T-helper 1 cell treated with Interleukin-12 subunit alpha and Interleukin-12 subunit beta and Interleukin-4 antibody, amounts not matched to agents 30 μg/mL and 1 μg/mL, for 36 hours (primary cell): ENCODE results near the gene SERPINA9.
"Not testable (repeated sequence)": the region's sequence is repeated elsewhere in the genome, so short reads cannot be mapped to it uniquely, and the experiment has no call there.

Experiments
- H3K27ac Mint-ChIP-seq: one replicate; pipeline ENCODE4 v1.8.0; 2021; ENCODE audit warnings: mild to moderate bottlenecking, mixed read lengths
- H3K27me3 Mint-ChIP-seq: one replicate; pipeline ENCODE4 v1.8.0; 2021; ENCODE audit warnings: low read depth, mixed read lengths
- H3K36me3 Mint-ChIP-seq: one replicate; pipeline ENCODE4 v1.8.0; 2021; ENCODE audit warnings: low read depth, mixed read lengths
- H3K4me1 Mint-ChIP-seq: one replicate; pipeline ENCODE4 v1.8.0; 2021; ENCODE audit warnings: low read depth, mixed read lengths
- H3K4me3 Mint-ChIP-seq: one replicate; pipeline ENCODE4 v1.8.0; 2021; ENCODE audit warnings: mild to moderate bottlenecking, moderate library complexity, mixed read lengths
- H3K9me3 Mint-ChIP-seq: one replicate; pipeline ENCODE4 v1.8.0; 2021; ENCODE audit warnings: mixed read lengths

SERPINA9 gene

GRCh38 chr14:94476023-94476422 is at the start of gene SERPINA9:
SERPINA9 (minus strand) TSS chr14:94476197; CDS start chr14:94469840, 6,357 bp downstream.
- H3K4me3 Mint-ChIP-seq, result no peak within 1 kb of the TSS
- H3K36me3 Mint-ChIP-seq, result no peaks in the 10 kb centered on the region
- H3K27ac Mint-ChIP-seq, result no peak within 1 kb of the TSS
- no peaks in the 10 kb centered on the region for H3K4me1 Mint-ChIP-seq
- H3K9me3 Mint-ChIP-seq, result peaks cover 18% of the 10 kb centered on the region
- H3K27me3 Mint-ChIP-seq, result no peaks in the 10 kb centered on the region

GRCh38 chr14:94524093-94524492 is 48.1 kb upstream of the SERPINA9 start:
- Mint-ChIP-seq H3K4me1 (no peaks in the 10 kb centered on the region), H3K36me3 (no peaks in the 10 kb centered on the region), H3K4me3 (no peak overlapping the region), H3K27me3 (no peaks in the 10 kb centered on the region), H3K9me3 (no peaks in the 10 kb centered on the region), H3K27ac (no peak overlapping the region)

GRCh38 chr14:94523265-94523664 is 47.3 kb upstream of the SERPINA9 start:
- no peak overlapping the region for H3K4me3 Mint-ChIP-seq
- no peaks in the 10 kb centered on the region for H3K36me3 Mint-ChIP-seq
- no peak overlapping the region for H3K27ac Mint-ChIP-seq
- no peaks in the 10 kb centered on the region for H3K9me3 Mint-ChIP-seq
- H3K27me3 Mint-ChIP-seq, result no peaks in the 10 kb centered on the region
- H3K4me1 Mint-ChIP-seq, result no peaks in the 10 kb centered on the region

GRCh38 chr14:94522115-94522724 is 46.2 kb upstream of the SERPINA9 start:
- Mint-ChIP-seq H3K4me3 (no peak overlapping the region), H3K27ac (no peak overlapping the region), H3K4me1 (no peaks in the 10 kb centered on the region), H3K36me3 (no peaks in the 10 kb centered on the region), H3K27me3 (no peaks in the 10 kb centered on the region), H3K9me3 (no peaks in the 10 kb centered on the region)

- H3K4me1 Mint-ChIP-seq, result no peaks in the 10 kb centered on the region
- H3K27me3 Mint-ChIP-seq, result no peaks in the 10 kb centered on the region
- H3K4me3 Mint-ChIP-seq, result no peak overlapping the region
- H3K9me3 Mint-ChIP-seq, result no peaks in the 10 kb centered on the region
- H3K36me3 Mint-ChIP-seq, result no peaks in the 10 kb centered on the region
- no peak overlapping the region for H3K27ac Mint-ChIP-seq
These were observed 45.5 kb upstream of the SERPINA9 start for GRCh38 chr14:94521375-94522114.

GRCh38 chr14:94517641-94518257 is 41.8 kb upstream of the SERPINA9 start:
- Mint-ChIP-seq H3K36me3 (no peaks in the 10 kb centered on the region), H3K9me3 (no peaks in the 10 kb centered on the region), H3K27me3 (no peaks in the 10 kb centered on the region), H3K4me3 (no peak overlapping the region), H3K4me1 (no peaks in the 10 kb centered on the region), H3K27ac (no peak overlapping the region)

- Mint-ChIP-seq H3K4me3 (no peak overlapping the region), H3K4me1 (no peaks in the 10 kb centered on the region), H3K9me3 (no peaks in the 10 kb centered on the region), H3K36me3 (no peaks in the 10 kb centered on the region), H3K27ac (no peak overlapping the region), H3K27me3 (no peaks in the 10 kb centered on the region)
These were observed 41.2 kb upstream of the SERPINA9 start for GRCh38 chr14:94517248-94517640.

- Mint-ChIP-seq H3K27ac (no peak overlapping the region), H3K36me3 (no peaks in the 10 kb centered on the region), H3K4me3 (no peak overlapping the region), H3K27me3 (no peaks in the 10 kb centered on the region), H3K4me1 (no peaks in the 10 kb centered on the region), H3K9me3 (no peaks in the 10 kb centered on the region)
These were observed 39.9 kb upstream of the SERPINA9 start for GRCh38 chr14:94515856-94516255.

GRCh38 chr14:94515426-94515825 is 39.4 kb upstream of the SERPINA9 start:
- no peaks in the 10 kb centered on the region for H3K27me3 Mint-ChIP-seq
- H3K4me1 Mint-ChIP-seq, result no peaks in the 10 kb centered on the region
- H3K9me3 Mint-ChIP-seq, result no peaks in the 10 kb centered on the region
- no peak overlapping the region for H3K4me3 Mint-ChIP-seq
- H3K27ac Mint-ChIP-seq, result no peak overlapping the region
- H3K36me3 Mint-ChIP-seq, result no peaks in the 10 kb centered on the region

- H3K9me3 Mint-ChIP-seq, result no peaks in the 10 kb centered on the region
- no peak overlapping the region for H3K27ac Mint-ChIP-seq
- H3K4me1 Mint-ChIP-seq, result no peaks in the 10 kb centered on the region
- no peaks in the 10 kb centered on the region for H3K27me3 Mint-ChIP-seq
- H3K36me3 Mint-ChIP-seq, result no peaks in the 10 kb centered on the region
- no peak overlapping the region for H3K4me3 Mint-ChIP-seq
These were observed 38.4 kb upstream of the SERPINA9 start for GRCh38 chr14:94514351-94514750.

GRCh38 chr14:94510481-94510880 is 34.5 kb upstream of the SERPINA9 start:
- H3K27ac Mint-ChIP-seq, H3K36me3 Mint-ChIP-seq, H3K27me3 Mint-ChIP-seq, H3K4me3 Mint-ChIP-seq, H3K9me3 Mint-ChIP-seq, H3K4me1 Mint-ChIP-seq: not testable (repeated sequence)

- H3K4me3 Mint-ChIP-seq, result no peak within 1 kb of the TSS
- H3K9me3 Mint-ChIP-seq, result no peaks in the 10 kb centered on the region
- no peaks in the 10 kb centered on the region for H3K4me1 Mint-ChIP-seq
- no peaks in the 10 kb centered on the region for H3K36me3 Mint-ChIP-seq
- no peaks in the 10 kb centered on the region for H3K27me3 Mint-ChIP-seq
- no peak within 1 kb of the TSS for H3K27ac Mint-ChIP-seq
These were observed 33.4 kb upstream of the SERPINA9 start, which contains the start of gene SERPINA12 for GRCh38 chr14:94509356-94509755. SERPINA12 (minus strand) TSS chr14:94509469; CDS start chr14:94498397, 11,072 bp downstream.

- H3K9me3 Mint-ChIP-seq, result no peaks in the 10 kb centered on the region
- no peak overlapping the region for H3K4me3 Mint-ChIP-seq
- no peak overlapping the region for H3K27ac Mint-ChIP-seq
- H3K4me1 Mint-ChIP-seq, result no peaks in the 10 kb centered on the region
- no peaks in the 10 kb centered on the region for H3K36me3 Mint-ChIP-seq
- no peaks in the 10 kb centered on the region for H3K27me3 Mint-ChIP-seq
These were observed 29.6 kb upstream of the SERPINA9 start for GRCh38 chr14:94505641-94506040.

GRCh38 chr14:94505206-94505605 is 29.2 kb upstream of the SERPINA9 start:
- Mint-ChIP-seq H3K4me3 (no peak overlapping the region), H3K9me3 (no peaks in the 10 kb centered on the region), H3K27ac (no peak overlapping the region), H3K36me3 (no peaks in the 10 kb centered on the region), H3K27me3 (peaks cover 2% of the 10 kb centered on the region), H3K4me1 (no peaks in the 10 kb centered on the region)
